ENCODE measurements around the gene ALK.

GRCh38 chr2:29733213-29733612 lies 188.2 kb downstream of the ALK start:
- TF ChIP-seq CTCF (IDR thresholded peaks at IDR 0.05): no peak
- no peak for TF ChIP-seq EZH2 (IDR thresholded peaks at IDR 0.05; ENCODE audit: borderline replicate concordance, insufficient read depth, low read depth, low read length, poor library complexity, severe bottlenecking)
